ENCODE data around the gene CAMK1D. TPM values are rescaled to one million over a fixed set of nuclear protein-coding genes. Genes with fewer than 3 reads are reported as not detected.
A peak's percentile ranks its signal among the peaks of the same experiment; 100 is the strongest.

Gene CAMK1D
- total and polyA plus RNA-seq, 2 of the 4 experiments (the other 2 are of a cell fraction), result 5.0 to 5.3 TPM

GRCh38 chr10:12535656-12536055 lies 186.3 kb downstream of the CAMK1D start:
- Histone ChIP-seq H3K79me1 (ENCODE audit: low read depth in 1 of 2, low read length in 2 of 2) (no peaks in the 10 kb centered on the region), H3K9ac (ENCODE audit: low read depth, low read length) (no peak overlapping the region), H3K27me3 (ENCODE audit: control insufficient read depth, insufficient read depth, low read length) (no peaks in the 10 kb centered on the region), H2BK5ac (ENCODE audit: low read depth, low read length, poor library complexity, severe bottlenecking) (no peak overlapping the region), H3K4me3 (ENCODE audit: insufficient read depth, low read depth, low read length) (no peak overlapping the region), H4K91ac (ENCODE audit: insufficient read depth, low read depth, low read length) (no peak overlapping the region), H4K20me1 (ENCODE audit: insufficient read depth, low read length) (no peaks in the 10 kb centered on the region), H3K4ac (ENCODE audit: low read depth, low read length) (no peak overlapping the region), H3K14ac (replicated peaks; ENCODE audit: low read depth, low read length) (no peak overlapping the region), H3K27ac (ENCODE audit: insufficient read depth, low read length) (no peak overlapping the region), H3K4me2 (ENCODE audit: low read depth, low read length) (no peak overlapping the region), H2AK9ac (replicated peaks; ENCODE audit: low read depth, low read length, poor library complexity) (no peak overlapping the region), H3K4me1 (ENCODE audit: control insufficient read depth, insufficient read depth, low read length) (no peaks in the 10 kb centered on the region), H2BK120ac (ENCODE audit: low read depth, low read length) (no peak overlapping the region), H4K8ac (ENCODE audit: low read depth in 2 of 2, low read length in 2 of 2) (no peak overlapping the region), H2BK15ac (ENCODE audit: low read depth, low read length) (no peak overlapping the region), H2BK20ac (ENCODE audit: low read depth, low read length) (no peak overlapping the region), H4K5ac (ENCODE audit: low read depth, low read length) (no peak overlapping the region), H3K23ac (ENCODE audit: low read depth, low read length) (no peak overlapping the region), H3K56ac (ENCODE audit: extremely low read depth, insufficient read depth, low read length) (no peak overlapping the region), H3K9me1 (ENCODE audit: insufficient read depth, low read length) (no peaks in the 10 kb centered on the region), H3K36me3 (ENCODE audit: control insufficient read depth, insufficient read depth, low read length) (no peaks in the 10 kb centered on the region), H3K9me3 (ENCODE audit: control insufficient read depth, insufficient read depth, low read length) (peaks cover 2% of the 10 kb centered on the region), H3K18ac (ENCODE audit: low read depth, low read length) (no peak overlapping the region), H2AFZ (replicated peaks; ENCODE audit: low read length, poor library complexity) (no peak overlapping the region), H2AK5ac (ENCODE audit: low read depth, low read length) (no peak overlapping the region; the same call in 1 of the 2 replicates)
- POLR2A ChIA-PET (ENCODE audit: unreplicated experiment), result no interaction called here
- no peak for TF ChIP-seq MXI1 (IDR thresholded peaks at IDR 0.05; ENCODE audit: borderline replicate concordance, low read depth, low read length)
- TF ChIP-seq CHD1 (IDR thresholded peaks at IDR 0.05; ENCODE audit: low read depth, low read length), result no peak
- no peak for TF ChIP-seq RAD21 (IDR thresholded peaks at IDR 0.05; ENCODE audit: low read length)
- no peak for TF ChIP-seq MAZ (IDR thresholded peaks at IDR 0.05; ENCODE audit: borderline replicate concordance, low read depth, low read length)
- TF ChIP-seq FOS (IDR thresholded peaks at IDR 0.05; ENCODE audit: low read depth, low read length), result no peak
- TF ChIP-seq BHLHE40 (IDR thresholded peaks at IDR 0.05; ENCODE audit: low read depth, low read length), result no peak
- TF ChIP-seq, protein P1, sequence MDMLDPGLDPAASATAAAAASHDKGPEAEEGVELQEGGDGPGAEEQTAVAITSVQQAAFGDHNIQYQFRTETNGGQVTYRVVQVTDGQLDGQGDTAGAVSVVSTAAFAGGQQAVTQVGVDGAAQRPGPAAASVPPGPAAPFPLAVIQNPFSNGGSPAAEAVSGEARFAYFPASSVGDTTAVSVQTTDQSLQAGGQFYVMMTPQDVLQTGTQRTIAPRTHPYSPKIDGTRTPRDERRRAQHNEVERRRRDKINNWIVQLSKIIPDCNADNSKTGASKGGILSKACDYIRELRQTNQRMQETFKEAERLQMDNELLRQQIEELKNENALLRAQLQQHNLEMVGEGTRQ (IDR thresholded peaks at IDR 0.05; ENCODE audit: low read depth, low read length), result no peak
- no peak for TF ChIP-seq CEBPB (IDR thresholded peaks at IDR 0.05; ENCODE audit: low read depth, low read length)
- TF ChIP-seq ELK1 (IDR thresholded peaks at IDR 0.05; ENCODE audit: borderline replicate concordance, low read depth, low read length), result no peak
- TF ChIP-seq POLR2A (IDR thresholded peaks at IDR 0.05; ENCODE audit: low read depth, low read length), result no peak
- TF ChIP-seq, protein P2, sequence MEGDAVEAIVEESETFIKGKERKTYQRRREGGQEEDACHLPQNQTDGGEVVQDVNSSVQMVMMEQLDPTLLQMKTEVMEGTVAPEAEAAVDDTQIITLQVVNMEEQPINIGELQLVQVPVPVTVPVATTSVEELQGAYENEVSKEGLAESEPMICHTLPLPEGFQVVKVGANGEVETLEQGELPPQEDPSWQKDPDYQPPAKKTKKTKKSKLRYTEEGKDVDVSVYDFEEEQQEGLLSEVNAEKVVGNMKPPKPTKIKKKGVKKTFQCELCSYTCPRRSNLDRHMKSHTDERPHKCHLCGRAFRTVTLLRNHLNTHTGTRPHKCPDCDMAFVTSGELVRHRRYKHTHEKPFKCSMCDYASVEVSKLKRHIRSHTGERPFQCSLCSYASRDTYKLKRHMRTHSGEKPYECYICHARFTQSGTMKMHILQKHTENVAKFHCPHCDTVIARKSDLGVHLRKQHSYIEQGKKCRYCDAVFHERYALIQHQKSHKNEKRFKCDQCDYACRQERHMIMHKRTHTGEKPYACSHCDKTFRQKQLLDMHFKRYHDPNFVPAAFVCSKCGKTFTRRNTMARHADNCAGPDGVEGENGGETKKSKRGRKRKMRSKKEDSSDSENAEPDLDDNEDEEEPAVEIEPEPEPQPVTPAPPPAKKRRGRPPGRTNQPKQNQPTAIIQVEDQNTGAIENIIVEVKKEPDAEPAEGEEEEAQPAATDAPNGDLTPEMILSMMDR (conservative IDR thresholded peaks at IDR 0.05; ENCODE audit: low read depth, low read length), result no peak
- no peak for TF ChIP-seq MAFK (IDR thresholded peaks at IDR 0.05; ENCODE audit: low read depth, low read length)
- no peak for TF ChIP-seq SMC3 (IDR thresholded peaks at IDR 0.05; ENCODE audit: low read depth, low read length)
- no peak for TF ChIP-seq NFE2L2 (IDR thresholded peaks at IDR 0.05; ENCODE audit: low read depth, low read length)
- TF ChIP-seq RCOR1 (IDR thresholded peaks at IDR 0.05; ENCODE audit: insufficient replicate concordance, low read length), result no peak
- TF ChIP-seq RFX5 (IDR thresholded peaks at IDR 0.05; ENCODE audit: low read depth, low read length), result no peak
- dilution Hi-C loops (cut with HindIII; ENCODE audit: low sequenced_read_pairs, unreplicated experiment), result no loop called here
- intact Hi-C loops (cut with micrococcal nuclease), result no loop called here
- ATAC-seq (ENCODE audit: low read depth) (no peak; the same call in 1 of the 2 replicates), DNase-seq (peak; percentile 10)
- CTCF ChIA-PET, result no interaction called here
- no TSS peak for BruUV-seq (replicated peaks)
- in situ Hi-C loops (cut with MboI; ENCODE audit: low sequenced_read_pairs), result no loop called here

All from IMR-90 (cell line).